ENCODE measurements around the gene SLC66A2. TPM values are rescaled to one million over a fixed set of nuclear protein-coding genes. Genes with fewer than 3 reads are reported as not detected.

The SLC66A2 gene
- total and polyA plus RNA-seq, 10 of the 15 experiments (the other 5 are each of a cell fraction or from before 2014, with no cell fraction given): 0.69 to 42.5 (median 14.8) TPM

GRCh38 chr18:79912409-79912991 lies 39.0 kb downstream of the SLC66A2 start (continued):
- TF ChIP-seq E2F8 (IDR thresholded peaks at IDR 0.05; ENCODE audit: low read depth, partially characterized antibody) (no peak), ZNF274 (IDR thresholded peaks at IDR 0.05; ENCODE audit: insufficient read depth, insufficient read length) (no peak), BMI1 (IDR thresholded peaks at IDR 0.05; ENCODE audit: borderline replicate concordance) (no peak), ELK1 (IDR thresholded peaks at IDR 0.05; ENCODE audit: low read depth, low read length) (no peak), NR2F1 (conservative IDR thresholded peaks at IDR 0.05) (no peak)

- ChIA-PET SMC1A (ENCODE audit: uncharacterized antibody, unreplicated experiment) (no interaction called here), CTCF (no interaction called here), POLR2A (no interaction called here), RAD21 (ENCODE audit: unreplicated experiment) (no interaction called here)
- Histone ChIP-seq H3K9me3 (replicated peaks; ENCODE audit: control insufficient read depth, insufficient read depth, low read length) (peaks cover 2% of the 10 kb centered on the region; the same call in 1 of the 3 replicates), H3K4me3 (no peak overlapping the region), H3K9ac (ENCODE audit: control insufficient read depth, insufficient read depth, low read length) (no peak overlapping the region), H4K20me1 (ENCODE audit: control insufficient read depth, insufficient read depth) (no peaks in the 10 kb centered on the region), H3K4me2 (ENCODE audit: control insufficient read depth, insufficient read depth) (no peak overlapping the region), H3K36me3 (ENCODE audit: control insufficient read depth in 2 of 2, insufficient read depth in 2 of 2, low read length in 1 of 2) (peaks cover 0 to 8% of the 10 kb centered on the region in 2 experiments; a peak in 3 of 4 replicates), H3K27me3 (replicated peaks in 1 of 2; ENCODE audit: control insufficient read depth in 2 of 2, insufficient read depth in 2 of 2, low read length in 1 of 2) (no peaks in the 10 kb centered on the region), H3K4me1 (ENCODE audit: control insufficient read depth, insufficient read depth, low read length) (peaks cover 2% of the 10 kb centered on the region; the same call in 1 of the 2 replicates), H3K79me2 (ENCODE audit: control insufficient read depth, insufficient read depth, low read length) (no peaks in the 10 kb centered on the region), H3K27ac (ENCODE audit: control insufficient read depth, insufficient read depth) (no peak overlapping the region), H2AFZ (ENCODE audit: control insufficient read depth, low read depth, low read length) (no peak overlapping the region)
- ATAC-seq (no peak), DNase-seq (ENCODE audit: low read depth, low spot score) (no peak), FAIRE-seq (no peak)
- no TSS peak for BruUV-seq (replicated peaks)
- in situ Hi-C loops (cut with MboI) (no loop called here), intact Hi-C loops (cut with micrococcal nuclease; ENCODE audit: unreplicated experiment) (no loop called here)
- 99% methylated on average over 17 of the region's 29 CpGs for WGBS (ENCODE audit: insufficient coverage, insufficient replicate concordance, low lambda C conversion rate, missing lambda C conversion rate)
- TF ChIP-seq TBL1XR1 (IDR thresholded peaks at IDR 0.05; ENCODE audit: low read depth, low read length) (no peak), FOXM1 (IDR thresholded peaks at IDR 0.05; ENCODE audit: low read depth, low read length) (no peak), ZNF384 (IDR thresholded peaks at IDR 0.05; ENCODE audit: borderline replicate concordance, low read depth, low read length) (no peak), RCOR1 (conservative IDR thresholded peaks at IDR 0.05; ENCODE audit: low read depth, low read length) (no peak), CEBPB (IDR thresholded peaks at IDR 0.05; ENCODE audit: borderline replicate concordance in 1 of 2, low read depth in 2 of 2, low read length in 2 of 2) (no peak), SUPT20H (IDR thresholded peaks at IDR 0.05; ENCODE audit: borderline replicate concordance, control insufficient read depth, low read depth, low read length) (no peak)
- TF ChIP-seq, protein P1, sequence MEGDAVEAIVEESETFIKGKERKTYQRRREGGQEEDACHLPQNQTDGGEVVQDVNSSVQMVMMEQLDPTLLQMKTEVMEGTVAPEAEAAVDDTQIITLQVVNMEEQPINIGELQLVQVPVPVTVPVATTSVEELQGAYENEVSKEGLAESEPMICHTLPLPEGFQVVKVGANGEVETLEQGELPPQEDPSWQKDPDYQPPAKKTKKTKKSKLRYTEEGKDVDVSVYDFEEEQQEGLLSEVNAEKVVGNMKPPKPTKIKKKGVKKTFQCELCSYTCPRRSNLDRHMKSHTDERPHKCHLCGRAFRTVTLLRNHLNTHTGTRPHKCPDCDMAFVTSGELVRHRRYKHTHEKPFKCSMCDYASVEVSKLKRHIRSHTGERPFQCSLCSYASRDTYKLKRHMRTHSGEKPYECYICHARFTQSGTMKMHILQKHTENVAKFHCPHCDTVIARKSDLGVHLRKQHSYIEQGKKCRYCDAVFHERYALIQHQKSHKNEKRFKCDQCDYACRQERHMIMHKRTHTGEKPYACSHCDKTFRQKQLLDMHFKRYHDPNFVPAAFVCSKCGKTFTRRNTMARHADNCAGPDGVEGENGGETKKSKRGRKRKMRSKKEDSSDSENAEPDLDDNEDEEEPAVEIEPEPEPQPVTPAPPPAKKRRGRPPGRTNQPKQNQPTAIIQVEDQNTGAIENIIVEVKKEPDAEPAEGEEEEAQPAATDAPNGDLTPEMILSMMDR (IDR thresholded peaks at IDR 0.05 in 2 of 3, conservative IDR thresholded peaks at IDR 0.05 in 1 of 3; ENCODE audit: control insufficient read depth in 2 of 3, extremely low read depth in 1 of 3, insufficient read depth in 1 of 3, low read depth in 3 of 3, low read length in 3 of 3): no peak
These were observed 39.8 kb downstream of the SLC66A2 start for GRCh38 chr18:79911344-79912270.

Data from GM12878 (cell line).